Measurements from ENCODE around the gene ITIH3.

DNA sequence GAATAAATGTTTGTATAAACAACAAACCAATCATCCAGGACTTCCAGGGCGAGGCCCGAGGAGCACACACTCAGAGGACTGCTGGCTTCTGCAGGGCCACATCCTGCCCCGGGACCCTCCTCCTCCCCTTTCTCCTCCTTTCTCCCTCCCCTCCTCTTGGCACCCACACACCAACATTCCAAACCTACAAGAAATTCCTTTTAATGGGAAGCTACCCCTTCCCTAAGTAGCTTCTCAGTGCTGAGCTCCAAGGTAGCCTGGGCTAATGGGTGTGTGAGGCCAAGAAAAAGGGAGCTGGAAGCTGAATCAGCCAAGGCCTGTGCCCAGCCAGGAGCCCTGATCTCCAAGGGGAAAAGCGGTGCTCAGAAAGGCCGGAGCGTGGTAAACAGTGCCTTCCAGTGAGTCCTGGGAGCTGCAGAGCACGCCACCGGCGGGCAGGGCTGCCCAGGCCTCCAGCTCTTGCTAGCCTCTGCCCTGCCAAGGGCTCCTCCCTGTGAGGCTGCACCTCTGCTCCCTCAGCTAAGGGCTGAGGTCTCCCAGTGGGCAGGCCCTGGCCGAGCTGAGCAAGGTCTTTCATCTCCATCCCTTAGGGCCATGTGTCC is 3.9 kb downstream of the ITIH3 start:
- TF ChIP-seq CTCF (conservative IDR thresholded peaks at IDR 0.05) (no peak), ZFX (IDR thresholded peaks at IDR 0.05) (no peak)

Measured in C4-2B (cell line).